Suprapubic skin (tissue), 4 donors: Measurements from ENCODE around the gene POU2AF1.

Experiments used
- EP300 ChIP-seq: sonication (generic); formaldehyde crosslinking; IDR thresholded peaks from one replicate; pipeline ENCODE4 v1.6.1; 2017; ENCODE audit warnings: antibody characterized with exemption
- POLR2A ChIP-seq, 2 donors: fragments of 450-650 bp; IDR thresholded peaks; one replicate each; pipeline ENCODE4 v1.6.1; 2017; ENCODE audit warnings: antibody characterized with exemption in 2 of 2, mild to moderate bottlenecking in 2 of 2, moderate library complexity in 2 of 2
- POLR2AphosphoS5 ChIP-seq, 3 donors: sonication (generic); formaldehyde crosslinking; IDR thresholded peaks; one replicate each; pipeline ENCODE4 v1.6.1; 2017; ENCODE audit warnings: antibody characterized with exemption in 3 of 3
- TF ChIP-seq, protein P1 (sequence below), 2 donors: fragments of 200-600 bp in 1 of 2; fragments of 450-650 bp in 1 of 2; sonication (generic) in 1 of 2; IDR thresholded peaks; one replicate each; pipeline ENCODE4 v1.5.1; 2016 to 2019; ENCODE audit warnings: antibody characterized with exemption in 2 of 2, mild to moderate bottlenecking in 1 of 2, moderate library complexity in 1 of 2

DNA sequence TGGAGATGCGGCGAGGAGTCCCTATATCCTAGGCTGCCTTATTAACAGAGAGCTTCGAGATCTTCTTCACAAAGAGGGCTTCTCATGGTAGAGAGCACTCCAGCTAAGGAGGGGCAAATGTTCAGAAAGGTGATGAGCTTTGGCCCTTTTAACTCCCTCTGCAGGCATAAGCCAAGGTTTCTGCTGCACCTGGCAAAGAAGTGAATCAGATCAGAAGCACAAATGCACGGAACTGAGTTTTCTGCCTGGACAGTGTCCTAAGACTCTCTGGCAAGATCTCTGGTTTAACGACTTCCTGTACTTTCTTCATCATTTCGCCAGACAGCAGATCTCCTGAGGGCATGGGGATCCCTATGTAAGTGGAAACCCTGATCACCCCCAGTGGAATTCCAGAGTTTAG, 43.5 kb downstream of the POU2AF1 start:
- TF ChIP-seq, protein P1, sequence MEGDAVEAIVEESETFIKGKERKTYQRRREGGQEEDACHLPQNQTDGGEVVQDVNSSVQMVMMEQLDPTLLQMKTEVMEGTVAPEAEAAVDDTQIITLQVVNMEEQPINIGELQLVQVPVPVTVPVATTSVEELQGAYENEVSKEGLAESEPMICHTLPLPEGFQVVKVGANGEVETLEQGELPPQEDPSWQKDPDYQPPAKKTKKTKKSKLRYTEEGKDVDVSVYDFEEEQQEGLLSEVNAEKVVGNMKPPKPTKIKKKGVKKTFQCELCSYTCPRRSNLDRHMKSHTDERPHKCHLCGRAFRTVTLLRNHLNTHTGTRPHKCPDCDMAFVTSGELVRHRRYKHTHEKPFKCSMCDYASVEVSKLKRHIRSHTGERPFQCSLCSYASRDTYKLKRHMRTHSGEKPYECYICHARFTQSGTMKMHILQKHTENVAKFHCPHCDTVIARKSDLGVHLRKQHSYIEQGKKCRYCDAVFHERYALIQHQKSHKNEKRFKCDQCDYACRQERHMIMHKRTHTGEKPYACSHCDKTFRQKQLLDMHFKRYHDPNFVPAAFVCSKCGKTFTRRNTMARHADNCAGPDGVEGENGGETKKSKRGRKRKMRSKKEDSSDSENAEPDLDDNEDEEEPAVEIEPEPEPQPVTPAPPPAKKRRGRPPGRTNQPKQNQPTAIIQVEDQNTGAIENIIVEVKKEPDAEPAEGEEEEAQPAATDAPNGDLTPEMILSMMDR (IDR thresholded peaks at IDR 0.05), result no peak
- no peak for TF ChIP-seq POLR2A (IDR thresholded peaks at IDR 0.05)
- no peak for TF ChIP-seq POLR2AphosphoS5 (IDR thresholded peaks at IDR 0.05)
- no peak for TF ChIP-seq EP300
